HCT116 (cell line): ENCODE measurements around the gene TOR1AIP2. TPM values are rescaled to one million over a fixed set of nuclear protein-coding genes. Genes with fewer than 3 reads are reported as not detected.

Source experiments
- ATAC-seq: fragments of 200-7000 bp; cut with Tn5 transposase; 2 replicates; pipeline ENCODE4 v1.9.1; 2020; ENCODE audit warnings: mild to moderate bottlenecking, moderate library complexity
- BruUV-seq: library from RNA; stranded (reverse); fragments of 400-500 nt; replicated peaks from 2 replicates; lab custom pipeline; 2021; lab: Mats Ljungman, UMichigan
- CTCF ChIA-PET: fragments of 300-600 bp; sonication (Branson Sonifier 250); formaldehyde crosslinking; loops from one replicate; lab custom pipeline; 2021; ENCODE audit warnings: antibody characterized with exemption; lab: Charles Lee
- POLR2A ChIA-PET: fragments of 300-600, 350-600 bp; sonication (Branson Sonifier 250); formaldehyde crosslinking; loops from one replicate; lab custom pipeline; 2021; ENCODE audit warnings: antibody characterized with exemption; lab: Charles Lee
- RAD21 ChIA-PET, 2 experiments: fragments of 300-600 bp; sonication (Branson Sonifier 250); formaldehyde crosslinking; loops; one replicate each; lab custom pipeline; 2023; ENCODE audit warnings: low total read pairs in 2 of 2; ENCODE audit not compliant: uncharacterized antibody in 2 of 2, unreplicated experiment in 2 of 2, low non-redundant PET in 1 of 2; lab: Charles Lee
- DNase-seq: peaks from one replicate; pipeline ENCODE4 v3.0.0-alpha.2; 2010; ENCODE audit warnings: low read depth, low spot score
- H2AFZ ChIP-seq: fragments of 200-600 bp; shearing (Covaris generic), sonication (generic); 2 replicates; pipeline ENCODE4 v1.6.1; 2017; ENCODE audit warnings: low read depth, mixed run types, mixed read lengths, antibody characterized with exemption, low read length; ENCODE audit not compliant: poor library complexity, severe bottlenecking
- H3K27ac ChIP-seq: 2 replicates; pipeline ENCODE4 v1.5.1; 2012; ENCODE audit warnings: low read depth, low read length
- H3K27me3 ChIP-seq: fragments of 200-600 bp; sonication (generic); 2 replicates; pipeline ENCODE4 v1.6.1; 2016; ENCODE audit warnings: mixed run types, low read length, mixed read lengths; ENCODE audit not compliant: insufficient read depth
- H3K36me3 ChIP-seq, 2 experiments: fragments of 200-500 bp in 1 of 2; fragments of 200-600 bp in 1 of 2; sonication (Bioruptor generic) in 1 of 2; sonication (generic) in 1 of 2; 2 replicates each; pipeline versions ENCODE4 v1.5.1 to v1.6.1; 2014 to 2016; ENCODE audit warnings: low read length in 2 of 2, inconsistent platforms in 1 of 2, mixed read lengths in 1 of 2, mixed run types in 1 of 2; ENCODE audit not compliant: insufficient read depth in 2 of 2, control insufficient read depth in 1 of 2
- H3K4me1 ChIP-seq, 2 experiments: fragments of 200-600 bp in 1 of 2; sonication (generic) in 1 of 2; 2 replicates each; pipeline versions ENCODE4 v1.5.1 to v1.6.1; 2012 to 2017; ENCODE audit warnings: low read length in 2 of 2, inconsistent platforms in 1 of 2, mild to moderate bottlenecking in 1 of 2, mixed read lengths in 1 of 2, mixed run types in 1 of 2, moderate library complexity in 1 of 2; ENCODE audit not compliant: insufficient read depth in 2 of 2, control insufficient read depth in 1 of 2
- H3K4me2 ChIP-seq: fragments of 200-600 bp; sonication (generic); 2 replicates; pipeline ENCODE4 v1.6.1; 2017; ENCODE audit warnings: mixed run types, low read length, mixed read lengths
- H3K4me3 ChIP-seq, 2 experiments: fragments of 200-600 bp in 1 of 2; sonication (generic) in 1 of 2; replicated peaks in 1 of 2; 2 replicates each; pipeline ENCODE4 v1.5.1; 2011 to 2016; ENCODE audit warnings: low read length in 2 of 2, control low read depth in 1 of 2, low read depth in 1 of 2, mild to moderate bottlenecking in 1 of 2, mixed read lengths in 1 of 2, mixed run types in 1 of 2
- H3K79me2 ChIP-seq: fragments of 200-600 bp; sonication (generic); 2 replicates; pipeline ENCODE4 v1.6.1; 2017; ENCODE audit warnings: mild to moderate bottlenecking, mixed run types, low read length, moderate library complexity, mixed read lengths; ENCODE audit not compliant: insufficient read depth
- H3K9ac ChIP-seq: fragments of 200-600 bp; sonication (generic); 2 replicates; pipeline ENCODE4 v1.6.1; 2016; ENCODE audit warnings: low read length, mixed read lengths
- H3K9me2 ChIP-seq: fragments of 200-600 bp; sonication (generic), shearing (Covaris generic); 2 replicates; pipeline ENCODE4 v1.6.1; 2017; ENCODE audit warnings: mixed run types, mild to moderate bottlenecking, moderate library complexity; ENCODE audit not compliant: insufficient read depth
- H3K9me3 ChIP-seq, 2 experiments: fragments of 200-500 bp in 1 of 2; fragments of 200-600 bp in 1 of 2; sonication (Bioruptor generic) in 1 of 2; sonication (generic) in 1 of 2; 2 replicates each; pipeline ENCODE4 v1.6.1; 2014 to 2017; ENCODE audit warnings: low read length in 2 of 2, mixed read lengths in 2 of 2, inconsistent platforms in 1 of 2, low read depth in 1 of 2, mild to moderate bottlenecking in 1 of 2, mixed run types in 1 of 2, moderate library complexity in 1 of 2; ENCODE audit not compliant: control insufficient read depth in 1 of 2, insufficient read depth in 1 of 2
- H4K20me1 ChIP-seq: fragments of 200-600 bp; sonication (generic), shearing (Covaris generic); 2 replicates; pipeline ENCODE4 v1.6.1; 2017; ENCODE audit warnings: mixed run types, mild to moderate bottlenecking, moderate library complexity; ENCODE audit not compliant: insufficient read depth
- CEBPB ChIP-seq: IDR thresholded peaks from 2 replicates; pipeline ENCODE4 v1.6.1; 2012; ENCODE audit warnings: low read depth
- EGR1 ChIP-seq: IDR thresholded peaks from 2 replicates; pipeline ENCODE4 v1.6.1; 2012; ENCODE audit warnings: low read depth
- EZH2 ChIP-seq: fragments of 200-600 bp; sonication (generic); IDR thresholded peaks from 2 replicates; pipeline ENCODE4 v1.6.1; 2017; ENCODE audit warnings: antibody characterized with exemption, mixed run types
- FOSL1 ChIP-seq: IDR thresholded peaks from 2 replicates; pipeline ENCODE4 v1.6.1; 2012; ENCODE audit warnings: low read depth
- JUND ChIP-seq: IDR thresholded peaks from 2 replicates; pipeline ENCODE4 v1.6.1; 2012
- MAX ChIP-seq: IDR thresholded peaks from 2 replicates; pipeline ENCODE4 v1.6.1; 2012
- POLR2A ChIP-seq: IDR thresholded peaks from 2 replicates; pipeline ENCODE4 v1.7.0; 2011; ENCODE audit warnings: borderline replicate concordance; ENCODE audit not compliant: insufficient read depth, insufficient read length; ENCODE audit errors: extremely low read depth
- POLR2AphosphoS5 ChIP-seq: IDR thresholded peaks from 2 replicates; pipeline ENCODE4 v1.6.1; 2011; ENCODE audit warnings: mild to moderate bottlenecking, low read depth, low read length, moderate library complexity
- SIN3A ChIP-seq: IDR thresholded peaks from 2 replicates; pipeline ENCODE4 v1.6.1; 2012; ENCODE audit warnings: low read depth
- SP1 ChIP-seq: IDR thresholded peaks from 2 replicates; pipeline ENCODE4 v1.6.1; 2012; ENCODE audit warnings: low read depth
- SRF ChIP-seq: IDR thresholded peaks from 2 replicates; pipeline ENCODE4 v1.6.1; 2012; ENCODE audit warnings: low read depth
- TCF7L2 ChIP-seq: IDR thresholded peaks from 2 replicates; pipeline ENCODE4 v1.7.0; 2011; ENCODE audit warnings: borderline replicate concordance, inconsistent platforms; ENCODE audit not compliant: insufficient read depth, insufficient read length; ENCODE audit errors: extremely low read depth
- ZBTB33 ChIP-seq: IDR thresholded peaks from 2 replicates; pipeline ENCODE4 v1.6.1; 2011; ENCODE audit warnings: mild to moderate bottlenecking, low read length, moderate library complexity; ENCODE audit not compliant: insufficient replicate concordance; ENCODE audit errors: extremely low read depth
- intact Hi-C: fragments of 100-400 bp; cut with micrococcal nuclease; formaldehyde crosslinking; loops from 2 replicates; pipeline ENCODE4 v1.10.0; 2022
- total RNA-seq: library from RNA; stranded (reverse); gene quantifications from one replicate; pipeline ENCODE4 v1.2.1, GENCODE V29; 2021; ENCODE audit not compliant: unreplicated experiment

Gene TOR1AIP2
- total RNA-seq, 1 experiment from 2014 or later, result 106 TPM

- Histone ChIP-seq H3K4me1 (peaks cover 10 to 26% of the 10 kb centered on the region in 2 experiments), H3K9ac (peak overlapping the region; percentile 86)
- DNase-seq, result no peak
These were observed 1.3 kb downstream of the TOR1AIP2 start for GRCh38 chr1:179876300-179876715.

More at GRCh38 chr1:179876300-179876715, 1.3 kb downstream of the TOR1AIP2 start:
- H3K27ac ChIP-seq, result peak overlapping the region; percentile 51; the same call in 1 of the 2 replicates
- TF ChIP-seq CEBPB, result peak; percentile 99
- TF ChIP-seq MAX, result no peak
- 0 out of 2 replicates have a peak, but pooled peaks have one; percentile 16 for TF ChIP-seq SRF
- no peak for TF ChIP-seq EGR1
- no peak for TF ChIP-seq POLR2A
- TF ChIP-seq SIN3A, result 0 out of 2 replicates have a peak, but pooled peaks have one; percentile 23
- peak; percentile 82 for TF ChIP-seq FOSL1
- no peak for TF ChIP-seq POLR2AphosphoS5
- TF ChIP-seq SP1, result peak; percentile 43
- peak; percentile 86 for TF ChIP-seq JUND
- TF ChIP-seq EZH2, result no peak
- no peak for TF ChIP-seq TCF7L2
- no peak for TF ChIP-seq ZBTB33
- TF ChIP-seq, all 23 proteins: peak for 6
- RAD21 ChIA-PET, result no interaction called here
- Histone ChIP-seq H4K20me1 (peaks cover 29% of the 10 kb centered on the region; the same call in 1 of the 2 replicates), H3K4me2 (peak overlapping the region; percentile 87), H3K4me3 (peak overlapping the region; percentile 64 to 85), H3K9me3 (no peaks in the 10 kb centered on the region), H2AFZ (no peak overlapping the region), H3K27me3 (no peaks in the 10 kb centered on the region), H3K36me3 (peaks cover 21 to 29% of the 10 kb centered on the region in 2 experiments), H3K9me2 (no peaks in the 10 kb centered on the region), H3K79me2 (peaks cover 64% of the 10 kb centered on the region)
- CTCF ChIA-PET, result interaction anchor here (0.8 to 1.4 kb wide), 3 partner anchors 9 to 293 kb away, joined by 3 to 4 read pairs (median 4); no protein-coding TSS in a partner anchor
- BruUV-seq, result no TSS peak
- intact Hi-C loops, result no loop called here
- ATAC-seq, result no peak
- POLR2A ChIA-PET, result no interaction called here
